LoVo (cell line): Measurements from ENCODE around the gene RAB11FIP3.
A peak's percentile ranks its signal among the peaks of the same experiment; 100 is the strongest.
"Not testable (repeated sequence)": the region's sequence is repeated elsewhere in the genome, so short reads cannot be mapped to it uniquely, and the experiment has no call there.

Experiments
- DNase-seq: peaks from one replicate; pipeline ENCODE4 v3.0.0-alpha.2; 2016; ENCODE audit warnings: low spot score

Gene RAB11FIP3

GRCh38 chr16:391885-392335 is 33.5 kb upstream of the RAB11FIP3 start:
- DNase-seq: no peak

GRCh38 chr16:392450-393030 is 32.9 kb upstream of the RAB11FIP3 start:
- DNase-seq: no peak

- no peak for DNase-seq
Observed at GRCh38 chr16:396199-396598, 29.2 kb upstream of the RAB11FIP3 start.

GRCh38 chr16:396605-397004 is 28.8 kb upstream of the RAB11FIP3 start:
- DNase-seq: no peak

GRCh38 chr16:397135-397661 is 28.3 kb upstream of the RAB11FIP3 start, which contains the start of gene NME4:
TSS of gene NME4 (plus strand) at chr16:397199. CDS start at chr16:397223, 24 bp downstream.
- DNase-seq: no peak

- DNase-seq: no peak
Observed at GRCh38 chr16:397736-398332, 27.6 kb upstream of the RAB11FIP3 start.

GRCh38 chr16:398561-399339 is 26.7 kb upstream of the RAB11FIP3 start:
- DNase-seq: no peak

- DNase-seq: no peak
Observed at GRCh38 chr16:399340-400019, 26.0 kb upstream of the RAB11FIP3 start.

- no peak for DNase-seq
Observed at GRCh38 chr16:400061-400591, 25.3 kb upstream of the RAB11FIP3 start.

GRCh38 chr16:401468-402348 is 23.7 kb upstream of the RAB11FIP3 start, which contains the start of gene DECR2:
TSS of gene DECR2 (plus strand) at chr16:401885. CDS start at chr16:401964, 79 bp downstream.
- peak; percentile 93 for DNase-seq

GRCh38 chr16:404971-405486 is 20.4 kb upstream of the RAB11FIP3 start:
- DNase-seq: no peak

GRCh38 chr16:405548-406506 is 19.6 kb upstream of the RAB11FIP3 start:
- no peak for DNase-seq

- no peak for DNase-seq
Observed at GRCh38 chr16:407253-407652, 18.2 kb upstream of the RAB11FIP3 start.

GRCh38 chr16:410516-411178 is 14.8 kb upstream of the RAB11FIP3 start:
- no peak for DNase-seq

GRCh38 chr16:411576-412265 is 13.7 kb upstream of the RAB11FIP3 start:
- no peak for DNase-seq

- no peak for DNase-seq
Observed at GRCh38 chr16:414395-415169, 10.9 kb upstream of the RAB11FIP3 start.

GRCh38 chr16:415170-415498 is 10.3 kb upstream of the RAB11FIP3 start:
- not testable (repeated sequence) for DNase-seq

- DNase-seq: not testable (repeated sequence)
Observed at GRCh38 chr16:422179-422578, 3.3 kb upstream of the RAB11FIP3 start.
